Thoracic aorta (tissue), 2 donors: ENCODE data around the gene LRP1B. TPM values are rescaled to one million over a fixed set of nuclear protein-coding genes. Genes with fewer than 3 reads are reported as not detected.

Source experiments
- ATAC-seq: fragments of 150-250 bp; one replicate; pipeline ENCODE4 v1.8.0; 2017; ENCODE audit warnings: low read depth; ENCODE audit not compliant: insufficient number of reproducible peaks, low FRiP score
- DNase-seq: peaks from one replicate; pipeline ENCODE4 v3.0.0-alpha.2; 2020; ENCODE audit warnings: low spot score
- H3K27ac ChIP-seq, 2 donors: fragments of 200-600 bp; sonication (generic); 1 replicate in 1 of 2; 2 replicates in 1 of 2; pipeline ENCODE4 v1.5.1; 2016; ENCODE audit warnings: mild to moderate bottlenecking in 2 of 2, moderate library complexity in 2 of 2
- H3K27me3 ChIP-seq: fragments of 200-600 bp; sonication (generic); replicated peaks from 2 replicates; pipeline ENCODE4 v1.6.0; 2016; ENCODE audit warnings: mild to moderate bottlenecking; ENCODE audit not compliant: insufficient read depth
- H3K36me3 ChIP-seq: fragments of 200-600 bp; sonication (generic); one replicate; pipeline ENCODE4 v1.5.1; 2016
- H3K4me1 ChIP-seq, 2 donors: fragments of 200-600 bp; sonication (generic); 1 replicate in 1 of 2; 2 replicates in 1 of 2; pipeline versions ENCODE4 v1.5.1 to v1.6.0; 2016; ENCODE audit warnings: low read depth in 2 of 2, mild to moderate bottlenecking in 1 of 2; ENCODE audit not compliant: control insufficient read depth in 1 of 2
- H3K4me3 ChIP-seq: fragments of 200-600 bp; sonication (generic); 2 replicates; pipeline ENCODE4 v1.5.1; 2016; ENCODE audit warnings: mild to moderate bottlenecking
- H3K9me3 ChIP-seq: fragments of 200-600 bp; sonication (generic); 2 replicates; pipeline ENCODE4 v1.5.1; 2016
- total RNA-seq, 2 donors: library from RNA; depleted of rRNA; stranded (reverse); fragments of >200 nt; gene quantifications; one replicate each; pipeline versions ENCODE4 v1.1.0 to v1.2.3, GENCODE V29; 2016
- TF ChIP-seq, protein P1 (sequence below): fragments of 200-600 bp; sonication (generic); IDR thresholded peaks from one replicate; pipeline ENCODE4 v1.5.1; 2019; ENCODE audit warnings: antibody characterized with exemption

The LRP1B gene
- total RNA-seq, 2 donors from 2014 or later = 0.27 to 0.28 TPM

DNA sequence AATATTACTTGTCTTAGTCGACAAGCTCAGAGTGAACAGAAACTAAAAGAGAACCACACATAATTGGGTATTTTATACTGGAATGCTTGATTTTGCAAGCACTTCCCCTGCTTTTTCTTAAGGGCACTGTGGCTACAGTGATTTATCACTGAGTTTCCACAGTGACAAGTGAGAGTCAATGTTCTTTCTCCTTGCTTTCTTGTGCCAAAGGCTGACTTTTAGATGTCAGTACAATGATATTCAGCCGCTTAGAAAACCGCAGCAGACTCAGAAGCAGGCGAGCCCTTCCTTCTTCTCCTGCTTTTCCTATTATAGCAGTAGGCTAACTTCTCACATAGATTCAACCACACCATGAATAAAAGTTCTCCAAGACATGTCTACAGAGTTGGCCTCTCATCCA is 1747.0 kb downstream of the LRP1B start:
- Histone ChIP-seq H3K27ac (no peak overlapping the region), H3K9me3 (no peaks in the 10 kb centered on the region), H3K27me3 (no peaks in the 10 kb centered on the region), H3K4me3 (no peak overlapping the region), H3K4me1 (no peaks in the 10 kb centered on the region), H3K36me3 (no peaks in the 10 kb centered on the region)
- TF ChIP-seq, protein P1, sequence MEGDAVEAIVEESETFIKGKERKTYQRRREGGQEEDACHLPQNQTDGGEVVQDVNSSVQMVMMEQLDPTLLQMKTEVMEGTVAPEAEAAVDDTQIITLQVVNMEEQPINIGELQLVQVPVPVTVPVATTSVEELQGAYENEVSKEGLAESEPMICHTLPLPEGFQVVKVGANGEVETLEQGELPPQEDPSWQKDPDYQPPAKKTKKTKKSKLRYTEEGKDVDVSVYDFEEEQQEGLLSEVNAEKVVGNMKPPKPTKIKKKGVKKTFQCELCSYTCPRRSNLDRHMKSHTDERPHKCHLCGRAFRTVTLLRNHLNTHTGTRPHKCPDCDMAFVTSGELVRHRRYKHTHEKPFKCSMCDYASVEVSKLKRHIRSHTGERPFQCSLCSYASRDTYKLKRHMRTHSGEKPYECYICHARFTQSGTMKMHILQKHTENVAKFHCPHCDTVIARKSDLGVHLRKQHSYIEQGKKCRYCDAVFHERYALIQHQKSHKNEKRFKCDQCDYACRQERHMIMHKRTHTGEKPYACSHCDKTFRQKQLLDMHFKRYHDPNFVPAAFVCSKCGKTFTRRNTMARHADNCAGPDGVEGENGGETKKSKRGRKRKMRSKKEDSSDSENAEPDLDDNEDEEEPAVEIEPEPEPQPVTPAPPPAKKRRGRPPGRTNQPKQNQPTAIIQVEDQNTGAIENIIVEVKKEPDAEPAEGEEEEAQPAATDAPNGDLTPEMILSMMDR = no peak
- DNase-seq (no peak), ATAC-seq (no peak)

DNA sequence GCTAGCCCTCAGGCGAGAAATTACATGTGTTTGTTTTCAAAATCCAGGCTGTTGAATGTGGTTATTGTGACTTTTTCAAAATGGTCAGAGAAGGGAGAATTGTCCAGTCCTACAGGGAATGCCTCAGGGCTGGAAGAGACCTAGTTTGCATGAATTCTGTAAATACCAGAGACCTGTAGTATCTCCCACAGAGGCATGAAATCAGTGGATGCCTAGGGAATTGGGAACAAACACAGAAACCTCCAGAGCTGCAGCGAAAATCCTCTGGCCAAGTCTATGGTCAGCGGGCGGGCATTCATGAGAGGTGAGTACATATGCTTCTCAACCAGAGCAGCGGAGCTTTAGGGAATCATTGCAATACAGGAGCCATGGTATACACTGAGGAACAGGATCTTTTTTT is 1754.1 kb downstream of the LRP1B start:
- ATAC-seq = no peak

GRCh38 chr2:140363131-140363530 is 1767.7 kb downstream of the LRP1B start:
- ATAC-seq (no peak), DNase-seq (no peak)
- Histone ChIP-seq H3K36me3 (no peaks in the 10 kb centered on the region), H3K9me3 (no peaks in the 10 kb centered on the region), H3K27me3 (no peaks in the 10 kb centered on the region), H3K4me3 (no peak overlapping the region), H3K4me1 (no peaks in the 10 kb centered on the region), H3K27ac (no peak overlapping the region)
- TF ChIP-seq, protein P1 = no peak

More for the DNA sequence above, 1754.1 kb downstream of the LRP1B start:
- Histone ChIP-seq H3K27ac (no peak overlapping the region), H3K4me1 (no peaks in the 10 kb centered on the region), H3K4me3 (no peak overlapping the region), H3K9me3 (no peaks in the 10 kb centered on the region), H3K27me3 (no peaks in the 10 kb centered on the region), H3K36me3 (no peaks in the 10 kb centered on the region)
- TF ChIP-seq, protein P1 = no peak
- DNase-seq = no peak

- no peaks in the 10 kb centered on the region for H3K9me3 ChIP-seq
- H3K4me1 ChIP-seq = no peaks in the 10 kb centered on the region
- H3K4me3 ChIP-seq = no peak overlapping the region
- no peaks in the 10 kb centered on the region for H3K27me3 ChIP-seq
- DNase-seq (no peak), ATAC-seq (no peak)
- no peak overlapping the region for H3K27ac ChIP-seq
- H3K36me3 ChIP-seq = no peaks in the 10 kb centered on the region
- TF ChIP-seq, protein P1 = no peak
Observed at GRCh38 chr2:140362361-140362760, 1768.5 kb downstream of the LRP1B start.

GRCh38 chr2:140359056-140359771 is 1771.6 kb downstream of the LRP1B start:
- Histone ChIP-seq H3K27ac (no peak overlapping the region), H3K36me3 (no peaks in the 10 kb centered on the region), H3K27me3 (no peaks in the 10 kb centered on the region), H3K9me3 (no peaks in the 10 kb centered on the region), H3K4me1 (no peaks in the 10 kb centered on the region), H3K4me3 (no peak overlapping the region)
- ATAC-seq (no peak), DNase-seq (no peak)
- TF ChIP-seq, protein P1 = no peak
